Measurements from ENCODE around the gene CNTN1.
"Not testable (repeated sequence)": the region's sequence is repeated elsewhere in the genome, so short reads cannot be mapped to it uniquely, and the experiment has no call there.

The CNTN1 gene

GRCh38 chr12:40711121-40711520, 18.9 kb downstream of the CNTN1 start:
- no peak for DNase-seq

DNA sequence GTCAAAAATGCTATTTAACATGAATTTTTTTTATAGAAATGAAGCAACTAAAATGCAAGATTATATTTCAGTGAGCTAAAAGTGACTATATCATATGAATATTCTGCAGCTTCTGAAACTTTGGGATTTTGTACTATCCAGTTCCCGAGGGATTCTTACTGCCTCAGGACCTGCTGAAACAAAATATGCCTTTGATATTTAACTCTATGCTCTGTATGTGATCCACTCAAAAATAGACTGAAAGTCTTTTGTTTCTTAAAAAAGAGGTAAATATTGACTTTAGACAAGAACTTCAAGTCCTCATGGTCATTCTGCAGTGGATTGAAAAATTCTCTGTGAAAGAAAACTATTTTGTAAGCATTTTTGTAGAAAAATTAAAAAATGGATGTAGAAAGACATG, 22.4 kb downstream of the CNTN1 start:
- DNase-seq: no peak

- no peak for DNase-seq
Observed at GRCh38 chr12:40716037-40716436, 23.8 kb downstream of the CNTN1 start.

DNA sequence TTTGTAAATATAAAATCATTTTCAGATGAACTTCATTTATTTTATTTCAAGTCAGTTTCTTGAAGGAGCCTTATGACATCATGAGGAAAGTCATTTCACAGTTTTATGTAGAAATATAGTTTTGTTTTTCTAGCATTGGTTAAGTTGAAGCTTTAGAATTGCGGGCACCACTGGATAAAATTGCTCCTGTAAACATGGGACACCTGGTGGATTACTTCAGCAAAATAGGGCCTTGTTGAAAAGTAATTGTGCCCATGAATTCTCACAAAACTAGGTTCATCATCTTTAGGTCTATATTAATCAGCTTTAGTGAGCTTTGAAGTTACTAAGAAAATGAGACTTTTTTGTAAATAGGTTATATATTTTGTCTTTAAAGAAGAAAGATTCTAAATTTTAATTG, 25.3 kb downstream of the CNTN1 start:
- DNase-seq: no peak

DNA sequence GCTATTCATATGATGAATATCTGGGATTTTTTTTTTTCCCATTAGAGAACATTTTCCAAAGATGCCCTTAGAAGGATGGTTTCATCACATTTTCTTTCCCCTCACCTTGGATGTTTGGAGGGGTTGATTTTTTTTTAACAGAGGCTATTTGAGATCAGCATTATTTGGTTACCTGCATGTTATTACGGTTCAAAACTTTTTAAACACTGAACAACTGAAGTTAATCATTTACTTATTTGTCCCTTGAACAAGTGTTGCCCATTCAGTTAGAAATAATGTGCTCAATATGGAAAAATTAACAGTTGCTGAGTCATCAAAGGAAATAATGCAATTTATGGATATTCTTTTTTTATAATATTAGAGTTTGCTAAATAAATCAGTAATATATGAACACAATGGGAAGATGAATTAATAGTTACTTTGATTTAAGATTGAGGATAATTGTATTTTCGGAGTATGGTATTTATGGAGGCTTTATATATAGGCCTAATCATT, 26.7 kb downstream of the CNTN1 start:
- DNase-seq: no peak

DNA sequence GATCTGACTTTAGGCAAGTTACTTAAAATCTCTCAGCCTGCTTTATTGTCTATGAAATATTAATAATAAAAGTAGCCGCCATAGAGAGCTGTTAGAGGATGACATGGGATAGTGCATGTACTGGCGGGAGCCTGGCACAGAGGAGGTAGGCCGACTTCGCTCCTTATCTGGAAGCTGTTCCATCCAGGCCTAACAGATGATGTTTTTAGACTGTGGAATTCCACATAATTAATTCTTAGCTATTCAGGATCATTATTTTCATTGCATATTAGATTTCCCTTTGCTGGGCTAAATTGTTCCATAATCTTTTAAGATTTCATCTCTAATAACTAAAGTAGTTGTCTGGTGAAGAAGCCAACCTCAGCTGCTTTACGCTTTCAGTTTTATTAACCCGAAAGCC, 30.8 kb downstream of the CNTN1 start:
- no peak for DNase-seq

DNA sequence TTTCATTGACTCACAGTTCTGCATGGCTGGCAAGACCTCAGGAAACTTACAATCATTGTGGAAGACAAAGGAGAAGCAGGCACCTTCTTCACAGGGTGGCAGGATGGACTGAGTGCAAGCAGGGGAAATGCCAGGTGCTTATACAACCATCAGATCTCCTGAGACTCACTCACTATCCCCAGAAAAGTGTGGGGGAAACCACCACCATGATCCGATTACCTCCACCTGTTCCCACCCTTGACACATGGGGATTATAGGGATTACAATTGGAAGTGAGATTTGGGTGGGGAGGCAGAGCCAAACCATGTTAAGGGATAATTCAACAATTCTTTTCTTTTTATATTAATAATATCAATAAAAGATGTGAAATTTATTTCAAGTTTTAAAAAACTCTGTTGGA, 34.1 kb downstream of the CNTN1 start:
- DNase-seq: no peak

GRCh38 chr12:40727774-40728483, 35.7 kb downstream of the CNTN1 start:
- DNase-seq: no peak

DNA sequence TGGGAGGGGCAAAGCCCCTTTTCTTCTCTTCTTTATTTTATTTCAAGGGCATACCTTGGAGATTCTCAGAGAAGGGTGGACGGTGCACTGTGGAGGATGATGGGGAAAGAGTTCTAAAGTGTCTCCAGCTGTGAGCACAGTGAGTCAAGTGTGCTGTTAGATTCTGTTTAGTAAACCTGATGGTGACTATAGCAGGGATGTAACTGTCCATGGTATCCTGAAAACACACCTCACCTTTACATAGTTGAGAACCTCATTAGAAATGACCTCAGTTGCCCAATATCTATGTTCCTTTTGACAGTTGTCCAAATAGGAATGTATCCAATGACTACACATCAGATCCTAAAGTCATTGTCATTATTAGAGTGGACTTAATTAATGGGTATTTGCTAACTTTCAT, 38.0 kb downstream of the CNTN1 start:
- no peak for DNase-seq

GRCh38 chr12:40733871-40734270, 41.6 kb downstream of the CNTN1 start:
- no peak for DNase-seq

- no peak for DNase-seq
Observed at GRCh38 chr12:40734276-40734675, 42.0 kb downstream of the CNTN1 start.

DNA sequence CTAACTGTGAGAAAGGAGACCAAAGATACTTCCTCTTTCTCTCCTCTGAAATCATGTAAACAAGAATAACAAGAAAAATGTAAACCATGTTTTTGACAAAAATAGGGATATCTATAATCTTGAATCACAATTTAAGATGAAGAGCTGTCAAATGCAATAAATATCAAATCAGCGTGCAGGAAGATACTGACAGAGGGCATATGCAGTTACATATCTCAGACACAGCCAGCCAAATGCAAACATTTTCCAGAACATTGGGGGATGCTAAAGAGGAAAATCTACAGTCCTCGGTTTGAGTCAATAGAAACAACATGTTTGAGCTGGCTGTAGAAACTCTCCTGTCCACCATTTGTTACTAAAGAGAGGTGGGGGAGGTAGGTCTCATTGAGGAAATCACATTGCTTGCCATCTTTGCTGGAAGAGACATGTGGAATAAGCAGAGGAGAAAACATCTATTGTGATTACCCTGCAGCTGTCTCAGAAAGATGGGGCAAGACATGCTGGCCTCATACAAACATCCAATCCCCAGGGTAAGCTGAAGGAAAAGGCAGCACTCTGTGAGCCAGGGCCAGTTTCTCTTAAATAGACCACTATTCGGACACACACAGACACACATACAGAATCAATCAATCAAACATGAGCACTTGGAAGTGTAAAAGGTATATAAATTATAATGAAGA, 43.5 kb downstream of the CNTN1 start:
- DNase-seq: no peak

DNA sequence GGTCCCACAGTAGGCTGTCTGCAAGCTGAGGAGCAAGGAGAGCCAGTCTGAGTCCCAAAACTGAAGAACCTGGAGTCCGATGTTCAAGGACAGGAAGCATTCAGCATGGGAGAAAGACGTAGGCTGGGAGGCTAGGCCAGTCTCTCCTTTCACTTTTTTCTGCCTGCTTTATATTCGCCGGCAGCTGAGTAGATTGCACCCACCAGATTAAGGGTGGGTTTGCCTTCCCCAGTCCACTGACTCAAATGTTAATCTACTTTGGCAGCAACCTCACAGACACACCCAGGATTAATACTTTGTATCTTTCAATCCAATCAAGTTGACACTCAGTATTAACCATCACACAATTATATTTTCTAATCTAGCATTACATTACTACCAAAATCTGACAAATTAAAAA, 45.2 kb downstream of the CNTN1 start:
- DNase-seq: not testable (repeated sequence)

DNA sequence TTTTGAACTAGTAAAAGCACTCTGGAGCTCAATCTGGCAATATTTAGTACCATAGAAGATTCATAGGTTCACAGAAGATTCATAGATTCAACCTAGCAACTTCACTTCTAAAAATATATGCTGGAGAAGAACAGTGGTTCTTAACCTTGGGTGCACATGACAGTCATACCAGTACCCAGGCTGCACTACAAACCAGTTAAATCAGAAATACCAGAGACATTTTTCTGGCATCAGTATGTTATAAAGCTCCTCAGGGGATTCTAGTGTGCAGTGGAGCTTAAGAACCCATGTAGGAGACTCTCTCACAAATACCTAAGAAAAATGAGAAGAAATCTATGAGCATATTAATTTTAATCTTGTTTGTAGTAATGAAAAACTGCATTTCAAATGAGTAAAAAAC, 46.6 kb downstream of the CNTN1 start:
- no peak for DNase-seq

DNA sequence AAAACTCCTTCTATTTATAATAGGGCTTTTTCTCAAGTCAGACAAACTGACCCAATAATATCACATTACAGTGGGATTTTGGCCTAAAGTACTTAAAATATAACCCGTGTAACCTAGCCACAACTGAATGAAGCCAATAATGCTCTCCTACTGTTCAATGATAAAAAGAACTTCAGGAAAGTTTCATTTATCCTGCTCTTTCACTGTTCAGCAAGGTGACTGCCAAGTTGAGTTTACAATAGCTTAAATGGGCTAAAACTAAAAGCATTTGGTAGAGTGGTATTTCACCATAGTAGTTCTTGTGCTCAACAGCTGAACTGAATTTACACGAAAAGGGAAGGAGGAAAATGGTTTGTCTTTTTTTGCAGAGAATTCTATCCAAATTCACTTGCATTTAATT, 49.8 kb downstream of the CNTN1 start:
- DNase-seq: no peak

GRCh38 chr12:40745386-40745785, 53.1 kb downstream of the CNTN1 start:
- no peak for DNase-seq

- no peak for DNase-seq
Observed at GRCh38 chr12:40749863-40750262, 57.6 kb downstream of the CNTN1 start.

- no peak for DNase-seq
Observed at GRCh38 chr12:40752011-40752410, 59.8 kb downstream of the CNTN1 start.

DNA sequence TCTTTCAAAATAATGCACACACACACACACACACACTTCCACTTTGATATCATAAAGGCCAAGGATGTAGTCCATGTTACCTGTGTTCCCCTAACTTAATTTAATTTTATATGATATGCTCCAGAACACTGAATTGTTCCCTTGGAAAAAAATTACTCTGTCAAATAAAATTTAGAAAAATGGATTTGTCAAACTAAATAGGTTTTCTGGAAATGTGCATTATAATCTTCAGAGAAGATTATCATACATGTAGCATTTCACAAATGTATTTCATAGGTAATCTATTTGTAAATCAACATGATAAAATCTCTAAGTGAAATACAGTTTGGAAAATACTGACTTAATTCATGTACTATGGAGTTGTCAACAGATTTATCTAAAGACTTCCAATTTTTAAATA, 68.6 kb downstream of the CNTN1 start:
- no peak for DNase-seq

GRCh38 chr12:40762072-40762471, 69.8 kb downstream of the CNTN1 start:
- DNase-seq: no peak

DNA sequence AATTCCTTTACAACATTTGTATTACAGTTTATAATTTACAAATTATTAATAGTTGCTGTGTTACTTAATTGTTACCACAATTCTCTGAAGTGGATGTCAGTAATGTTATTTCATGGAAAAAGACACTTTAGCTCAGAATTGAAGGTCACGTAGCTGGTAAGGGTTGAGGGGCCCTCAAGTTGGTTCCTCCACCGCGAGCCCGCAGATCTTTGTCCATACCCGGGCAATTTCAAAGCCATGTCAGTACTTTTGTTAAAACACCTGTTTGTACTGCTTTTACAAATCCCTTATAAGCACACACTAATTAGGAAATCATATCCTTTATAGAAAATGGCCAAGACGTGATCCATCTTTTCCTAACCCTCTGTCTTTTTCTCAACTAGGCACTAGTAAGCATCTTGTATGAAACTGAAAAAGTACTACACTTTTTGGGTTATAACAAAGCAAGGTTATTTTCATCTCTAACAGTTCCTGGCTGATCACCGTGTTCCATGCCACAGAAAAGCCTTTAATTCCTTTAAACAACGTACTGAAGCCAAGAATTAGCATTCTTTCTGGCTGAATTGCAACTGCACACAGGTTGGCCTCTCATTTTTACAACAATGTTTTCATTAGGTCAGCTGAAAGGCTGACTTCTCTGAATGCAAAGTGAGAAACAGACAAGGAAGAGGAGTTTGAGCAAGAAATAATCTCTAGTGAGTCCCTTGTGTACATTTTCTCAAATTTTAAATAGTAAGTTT, 76.1 kb downstream of the CNTN1 start:
- DNase-seq: no peak

GRCh38 chr12:40769846-40770245, 77.6 kb downstream of the CNTN1 start:
- DNase-seq: no peak

DNA sequence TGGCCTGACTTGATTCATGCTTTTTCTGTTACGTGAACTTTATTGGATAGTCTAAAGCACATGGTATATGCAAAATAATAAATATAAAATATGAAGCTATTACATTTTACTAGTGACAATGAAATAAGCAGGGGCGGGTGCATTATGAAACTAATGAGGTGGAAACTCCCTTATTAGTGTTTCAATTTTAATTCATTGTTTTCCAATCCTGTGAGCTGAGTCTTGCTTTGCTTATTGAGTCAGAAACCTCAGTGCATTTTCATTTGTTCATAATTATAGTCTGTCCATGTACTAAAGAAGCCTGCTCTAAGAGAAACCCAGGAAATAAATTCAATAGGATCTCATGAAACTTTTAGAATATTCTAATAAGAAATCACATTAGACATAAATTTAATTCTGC, 78.5 kb downstream of the CNTN1 start:
- no peak for DNase-seq

DNA sequence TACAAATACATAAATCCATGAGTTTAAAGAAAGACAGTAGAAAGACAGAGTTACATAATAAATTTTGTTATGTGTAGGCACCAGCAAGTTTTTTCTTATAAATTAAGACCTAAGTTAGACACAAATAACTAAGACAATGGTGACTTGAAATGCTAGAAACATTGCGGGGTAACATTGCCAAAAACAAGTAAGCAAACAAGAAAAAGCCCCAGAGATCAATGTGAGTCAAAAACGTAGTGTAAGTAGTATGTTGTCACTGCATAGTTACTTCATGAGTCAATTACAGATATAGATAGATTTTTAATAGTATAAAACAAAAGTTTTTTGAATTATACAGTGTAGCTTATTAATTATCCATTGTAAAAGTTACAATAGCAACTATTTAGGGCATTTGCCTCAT, 83.4 kb downstream of the CNTN1 start:
- DNase-seq: no peak

Measured in stimulated activated CD4-positive, alpha-beta T cell treated with anti-CD3 and anti-CD28 coated beads, Interleukin-12 subunit alpha, Interleukin-12 subunit beta, amount 100 ng/mL, for 4 hours (primary cell).